Sigmoid colon (tissue), 7 donors: ENCODE data around the gene METTL8. TPM values are rescaled to one million over a fixed set of nuclear protein-coding genes. Genes with fewer than 3 reads are reported as not detected.

ENCODE experiments used
- DNase-seq: peaks from one replicate; pipeline ENCODE4 v3.0.0-alpha.2; 2019
- H3K27ac ChIP-seq, 4 donors: fragments of 200-600 bp; sonication (generic); one replicate each; pipeline ENCODE4 v1.5.1; 2016 to 2019; ENCODE audit warnings: mild to moderate bottlenecking in 1 of 4
- H3K27me3 ChIP-seq, 3 donors: fragments of 200-600 bp; sonication (generic); one replicate each; pipeline ENCODE4 v1.5.1; 2019; ENCODE audit warnings: mild to moderate bottlenecking in 1 of 3
- H3K36me3 ChIP-seq, 4 donors: fragments of 200-600 bp; sonication (generic); one replicate each; pipeline ENCODE4 v1.5.1; 2016 to 2019
- H3K4me1 ChIP-seq, 4 donors: fragments of 200-600 bp; sonication (generic); one replicate each; pipeline ENCODE4 v1.5.1; 2017 to 2019
- H3K4me3 ChIP-seq, 4 donors: fragments of 200-600 bp; sonication (generic); one replicate each; pipeline ENCODE4 v1.5.1; 2017 to 2019; ENCODE audit warnings: mild to moderate bottlenecking in 2 of 4, moderate library complexity in 1 of 4
- H3K9me3 ChIP-seq, 4 donors: fragments of 200-600 bp in 3 of 4; sonication (generic) in 3 of 4; one replicate each; pipeline versions ENCODE4 v1.5.1 to v1.6.1; 2013 to 2019
- EP300 ChIP-seq, 4 donors: sonication (generic); formaldehyde crosslinking; IDR thresholded peaks; one replicate each; pipeline ENCODE4 v1.6.1; 2017; ENCODE audit warnings: antibody characterized with exemption in 4 of 4
- POLR2A ChIP-seq, 2 donors: fragments of 450-650 bp; IDR thresholded peaks; one replicate each; pipeline ENCODE4 v1.6.1; 2016; ENCODE audit warnings: antibody characterized with exemption in 2 of 2, mild to moderate bottlenecking in 2 of 2, moderate library complexity in 2 of 2
- POLR2AphosphoS5 ChIP-seq, 4 donors: sonication (generic); formaldehyde crosslinking; IDR thresholded peaks; one replicate each; pipeline ENCODE4 v1.6.1; 2017; ENCODE audit warnings: antibody characterized with exemption in 4 of 4
- WGBS, 2 donors: extraction: QIAGEN DNeasy Blood & Tissue Kit; methylation state at CpG; one replicate each; pipeline ENCODE4 v1.1.7; 2013; 5-methylcytosine and 5-hydroxymethylcytosine counted together
- intact Hi-C: fragments of 100-400 bp; cut with DNase I; formaldehyde crosslinking; loops from one replicate; pipeline ENCODE4 v1.15.1; 2023
- polyA plus RNA-seq, 3 donors: library from polyadenylated mRNA; stranded (reverse); fragments of 200-250 nt; gene quantifications; one replicate each; pipeline ENCODE4 v1.2.3, GENCODE V29; 2013
- total RNA-seq, 4 donors: library from RNA; depleted of rRNA; stranded (reverse); fragments of >200 nt; gene quantifications; one replicate each; pipeline ENCODE4 v1.1.0, GENCODE V29; 2016
- TF ChIP-seq, protein P1 (sequence below), 4 experiments: fragments of 450-650 bp in 3 of 4; fragments of 200-600 bp in 1 of 4; IDR thresholded peaks; one replicate each; pipeline ENCODE4 v1.5.1; 2016 to 2019; ENCODE audit warnings: antibody characterized with exemption in 4 of 4, mild to moderate bottlenecking in 3 of 4, moderate library complexity in 2 of 4
- donor health status: healthy with polysubstance abuse.
- donor health status: Bipolar disorder and iron deficiency.
- donor health status: healthy.

METTL8 gene
- total and polyA plus RNA-seq, 7 donors, result 3.0 to 42.7 (median 30.1) TPM

DNA sequence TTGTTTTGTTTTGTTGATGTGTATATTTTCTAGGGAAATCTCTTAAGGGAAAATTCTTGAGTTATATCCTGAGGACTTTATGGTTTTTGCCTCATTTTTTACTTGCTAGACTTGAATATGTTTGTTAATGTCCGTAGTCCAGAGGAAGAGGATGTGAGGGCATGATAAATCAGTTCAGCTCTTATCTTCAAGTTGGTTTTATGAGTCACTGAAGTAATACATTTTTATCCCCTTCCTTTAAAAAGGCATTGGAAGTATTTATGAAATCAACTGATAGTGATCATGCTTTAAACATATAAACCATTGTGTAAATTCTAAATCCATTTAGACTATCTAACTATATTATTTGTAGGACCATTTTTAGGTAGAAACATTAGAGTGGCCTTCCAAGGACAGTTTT lies 44.6 kb upstream of the METTL8 start:
- 8 to 65% methylated on average over 1 of the region's 1 CpG for WGBS, 2 donors
- H3K36me3 ChIP-seq, result peaks cover 0 to 46% (median 9%) of the 10 kb centered on the region in 4 donors
- TF ChIP-seq EP300 (IDR thresholded peaks at IDR 0.05), result no peak
- TF ChIP-seq POLR2A (IDR thresholded peaks at IDR 0.05), result no peak
- TF ChIP-seq, protein P1, sequence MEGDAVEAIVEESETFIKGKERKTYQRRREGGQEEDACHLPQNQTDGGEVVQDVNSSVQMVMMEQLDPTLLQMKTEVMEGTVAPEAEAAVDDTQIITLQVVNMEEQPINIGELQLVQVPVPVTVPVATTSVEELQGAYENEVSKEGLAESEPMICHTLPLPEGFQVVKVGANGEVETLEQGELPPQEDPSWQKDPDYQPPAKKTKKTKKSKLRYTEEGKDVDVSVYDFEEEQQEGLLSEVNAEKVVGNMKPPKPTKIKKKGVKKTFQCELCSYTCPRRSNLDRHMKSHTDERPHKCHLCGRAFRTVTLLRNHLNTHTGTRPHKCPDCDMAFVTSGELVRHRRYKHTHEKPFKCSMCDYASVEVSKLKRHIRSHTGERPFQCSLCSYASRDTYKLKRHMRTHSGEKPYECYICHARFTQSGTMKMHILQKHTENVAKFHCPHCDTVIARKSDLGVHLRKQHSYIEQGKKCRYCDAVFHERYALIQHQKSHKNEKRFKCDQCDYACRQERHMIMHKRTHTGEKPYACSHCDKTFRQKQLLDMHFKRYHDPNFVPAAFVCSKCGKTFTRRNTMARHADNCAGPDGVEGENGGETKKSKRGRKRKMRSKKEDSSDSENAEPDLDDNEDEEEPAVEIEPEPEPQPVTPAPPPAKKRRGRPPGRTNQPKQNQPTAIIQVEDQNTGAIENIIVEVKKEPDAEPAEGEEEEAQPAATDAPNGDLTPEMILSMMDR (IDR thresholded peaks at IDR 0.05), result no peak
- TF ChIP-seq POLR2AphosphoS5 (IDR thresholded peaks at IDR 0.05), result no peak

DNA sequence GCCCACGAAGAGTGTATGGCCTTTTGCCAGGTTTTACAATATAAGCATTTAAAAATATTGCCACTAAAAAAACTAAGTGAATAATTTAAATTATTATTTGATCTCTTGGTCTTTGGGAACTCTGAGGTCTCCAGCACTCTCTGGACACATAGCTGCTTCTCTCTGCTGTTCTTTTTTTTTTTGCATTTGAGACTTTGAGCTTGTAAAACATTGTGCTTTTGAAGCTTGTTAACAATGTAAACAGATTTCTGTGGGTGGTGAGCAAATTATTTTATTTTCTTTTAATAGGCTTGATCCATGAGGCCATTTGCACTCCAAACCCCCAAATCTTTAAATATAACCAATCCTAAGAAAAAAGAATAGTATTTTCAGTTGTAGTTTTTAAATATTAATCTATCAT lies 42.2 kb upstream of the METTL8 start:
- Histone ChIP-seq H3K4me3 (no peak overlapping the region), H3K27ac (no peak overlapping the region), H3K4me1 (no peaks in the 10 kb centered on the region), H3K27me3 (no peaks in the 10 kb centered on the region), H3K9me3 (no peaks in the 10 kb centered on the region), H3K36me3 (peaks cover 0 to 59% (median 9%) of the 10 kb centered on the region in 4 donors)
- TF ChIP-seq, protein P1 (IDR thresholded peaks at IDR 0.05), result no peak
- no peak for TF ChIP-seq EP300 (IDR thresholded peaks at IDR 0.05)
- no peak for TF ChIP-seq POLR2AphosphoS5 (IDR thresholded peaks at IDR 0.05)
- TF ChIP-seq POLR2A (IDR thresholded peaks at IDR 0.05), result no peak
- 12 to 57% methylated on average over 1 of the region's 1 CpG for WGBS, 2 donors
- DNase-seq, result no peak
- intact Hi-C loops, result no loop called here

More for the DNA sequence above, 44.6 kb upstream of the METTL8 start:
- Histone ChIP-seq H3K4me1 (peaks cover 0 to 13% (median 3%) of the 10 kb centered on the region in 4 donors), H3K9me3 (no peaks in the 10 kb centered on the region), H3K27ac (no peak overlapping the region), H3K27me3 (no peaks in the 10 kb centered on the region), H3K4me3 (no peak overlapping the region)
- intact Hi-C loops, result no loop called here
- DNase-seq, result no peak

DNA sequence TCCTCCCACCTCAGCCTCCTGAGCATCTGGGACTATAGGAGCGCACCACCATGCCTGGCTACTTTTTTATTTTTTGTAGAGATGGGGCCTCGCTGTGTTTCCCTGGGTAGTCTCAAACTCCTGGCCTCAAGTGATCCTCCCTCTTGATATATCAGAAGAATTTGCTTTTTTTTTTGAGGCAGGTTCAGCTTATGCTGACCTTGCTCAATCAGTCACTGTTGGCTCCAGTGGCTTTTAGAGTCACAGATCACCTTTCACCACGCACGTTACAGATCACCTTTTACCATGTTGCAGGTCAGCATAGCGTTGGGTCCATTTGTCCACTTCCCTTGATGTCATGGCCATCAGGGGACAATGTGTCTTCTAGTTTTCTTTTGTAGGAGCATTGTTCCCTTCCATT lies 36.3 kb upstream of the METTL8 start:
- no peak overlapping the region for H3K27ac ChIP-seq
- no peaks in the 10 kb centered on the region for H3K4me1 ChIP-seq
- no peak for DNase-seq
- H3K9me3 ChIP-seq, result no peaks in the 10 kb centered on the region
- intact Hi-C loops, result no loop called here
- no peak overlapping the region for H3K4me3 ChIP-seq
- peaks cover 8 to 69% (median 24%) of the 10 kb centered on the region in 4 donors for H3K36me3 ChIP-seq
- 97 to 100% methylated on average over 5 of the region's 5 CpGs for WGBS, 2 donors
- H3K27me3 ChIP-seq, result no peaks in the 10 kb centered on the region
- TF ChIP-seq POLR2AphosphoS5 (IDR thresholded peaks at IDR 0.05) (no peak), EP300 (IDR thresholded peaks at IDR 0.05) (no peak), POLR2A (IDR thresholded peaks at IDR 0.05) (no peak)
- TF ChIP-seq, protein P1 (IDR thresholded peaks at IDR 0.05), result no peak

DNA sequence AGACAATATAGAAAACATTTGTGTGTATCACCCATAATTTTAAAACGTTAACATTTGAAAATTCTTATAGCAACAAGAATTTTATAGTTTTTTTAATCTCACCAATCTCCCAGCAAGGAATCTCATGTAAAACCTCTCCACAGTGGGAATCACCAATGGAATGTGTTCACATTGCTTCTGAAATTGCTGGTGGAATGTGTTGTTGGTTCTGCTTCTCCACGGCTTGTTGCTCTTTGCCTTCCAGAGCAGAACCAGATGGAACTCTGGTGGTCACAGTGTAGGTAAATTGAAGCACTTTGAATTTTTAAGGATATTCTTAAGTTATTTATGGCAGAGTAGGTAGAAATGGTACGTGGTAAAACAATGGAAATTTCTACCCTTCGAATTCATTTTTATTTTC lies 35.4 kb upstream of the METTL8 start:
- no peaks in the 10 kb centered on the region for H3K27me3 ChIP-seq
- DNase-seq, result no peak
- peaks cover 8 to 60% (median 19%) of the 10 kb centered on the region in 4 donors for H3K36me3 ChIP-seq
- intact Hi-C loops, result no loop called here
- 91 to 93% methylated on average over 4 of the region's 4 CpGs for WGBS, 2 donors
- no peaks in the 10 kb centered on the region for H3K9me3 ChIP-seq
- TF ChIP-seq POLR2A (IDR thresholded peaks at IDR 0.05) (no peak), POLR2AphosphoS5 (IDR thresholded peaks at IDR 0.05) (no peak)
- TF ChIP-seq, protein P1 (IDR thresholded peaks at IDR 0.05), result no peak
- no peak overlapping the region for H3K27ac ChIP-seq
- H3K4me1 ChIP-seq, result no peaks in the 10 kb centered on the region
- no peak overlapping the region for H3K4me3 ChIP-seq

DNA sequence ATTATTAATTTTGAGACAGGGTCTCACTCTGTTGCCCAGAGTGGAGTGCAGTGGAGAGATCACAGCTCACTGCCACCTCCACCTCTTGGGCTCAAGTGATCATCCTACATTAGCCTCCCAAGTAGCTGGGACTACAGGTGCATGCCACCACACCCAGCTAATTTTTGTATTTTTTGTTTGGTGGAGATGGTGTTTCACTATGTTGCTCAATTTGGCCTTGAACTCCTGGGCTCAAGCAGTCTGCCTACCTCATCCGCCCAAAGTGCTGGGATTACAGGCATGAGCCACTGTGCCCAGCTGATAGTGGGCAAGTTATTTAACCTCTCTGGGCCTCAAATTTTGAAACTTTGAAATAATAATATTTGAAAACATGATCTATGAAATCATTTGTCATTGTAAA lies 26.7 kb upstream of the METTL8 start:
- Histone ChIP-seq H3K36me3 (peaks cover 0 to 30% (median 10%) of the 10 kb centered on the region in 4 donors), H3K4me3 (no peak overlapping the region), H3K9me3 (peaks cover 0 to 3% (median 0%) of the 10 kb centered on the region in 4 donors), H3K4me1 (no peaks in the 10 kb centered on the region), H3K27ac (no peak overlapping the region), H3K27me3 (no peaks in the 10 kb centered on the region)
- WGBS, 2 donors, result 98% methylated on average over 1 of the region's 1 CpG
- no peak for DNase-seq
- intact Hi-C loops, result no loop called here
- TF ChIP-seq POLR2AphosphoS5 (IDR thresholded peaks at IDR 0.05) (no peak), EP300 (IDR thresholded peaks at IDR 0.05) (no peak), POLR2A (IDR thresholded peaks at IDR 0.05) (no peak)
- TF ChIP-seq, protein P1 (IDR thresholded peaks at IDR 0.05), result no peak
